CD1c-positive myeloid dendritic cell (primary cell): Measurements from ENCODE around the gene MALT1.

Source experiments
- DNase-seq: peaks from one replicate; pipeline ENCODE4 v3.0.0-alpha.2; 2016; ENCODE audit errors: extremely low spot score

MALT1 gene

DNA sequence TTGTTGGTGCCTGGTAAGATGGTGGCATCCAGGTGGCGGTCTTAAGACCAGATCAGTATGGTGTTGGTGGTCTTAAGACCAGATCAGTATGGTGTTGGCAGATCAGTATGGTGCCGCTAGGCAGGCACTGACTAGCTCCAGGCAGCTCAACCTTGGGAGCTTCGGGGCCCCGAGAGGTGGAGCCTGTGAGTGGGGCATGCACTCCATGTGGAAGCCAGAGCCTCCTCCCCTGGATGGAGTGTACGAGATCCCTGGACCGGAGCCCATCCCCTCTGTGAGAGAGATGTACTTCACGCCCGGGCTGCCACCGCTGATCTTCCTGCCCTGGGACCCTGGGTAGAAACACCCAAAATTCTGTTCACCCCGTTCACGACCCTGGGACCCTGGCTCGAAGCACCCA lies 19.0 kb downstream of the MALT1 start:
- no peak for DNase-seq

DNA sequence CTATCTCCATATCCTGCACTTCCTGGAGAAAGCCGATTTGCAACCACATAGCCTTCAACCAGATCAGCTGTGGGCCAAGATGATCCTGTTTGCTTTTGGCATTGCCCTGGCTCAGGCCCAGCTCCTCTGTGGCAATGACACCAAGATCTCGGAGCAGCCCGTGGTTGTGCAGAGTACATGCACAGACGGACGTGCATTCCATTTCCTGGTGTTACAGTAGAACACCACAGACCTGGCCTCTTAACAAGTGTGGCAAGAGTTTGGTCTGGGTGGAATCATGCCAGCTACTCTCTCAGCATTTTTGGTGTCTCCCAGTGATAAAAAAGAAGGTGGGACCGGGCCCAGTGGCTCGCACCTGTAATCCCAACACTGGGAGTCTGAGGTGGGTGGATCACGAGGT lies 20.0 kb downstream of the MALT1 start:
- no peak for DNase-seq

DNA sequence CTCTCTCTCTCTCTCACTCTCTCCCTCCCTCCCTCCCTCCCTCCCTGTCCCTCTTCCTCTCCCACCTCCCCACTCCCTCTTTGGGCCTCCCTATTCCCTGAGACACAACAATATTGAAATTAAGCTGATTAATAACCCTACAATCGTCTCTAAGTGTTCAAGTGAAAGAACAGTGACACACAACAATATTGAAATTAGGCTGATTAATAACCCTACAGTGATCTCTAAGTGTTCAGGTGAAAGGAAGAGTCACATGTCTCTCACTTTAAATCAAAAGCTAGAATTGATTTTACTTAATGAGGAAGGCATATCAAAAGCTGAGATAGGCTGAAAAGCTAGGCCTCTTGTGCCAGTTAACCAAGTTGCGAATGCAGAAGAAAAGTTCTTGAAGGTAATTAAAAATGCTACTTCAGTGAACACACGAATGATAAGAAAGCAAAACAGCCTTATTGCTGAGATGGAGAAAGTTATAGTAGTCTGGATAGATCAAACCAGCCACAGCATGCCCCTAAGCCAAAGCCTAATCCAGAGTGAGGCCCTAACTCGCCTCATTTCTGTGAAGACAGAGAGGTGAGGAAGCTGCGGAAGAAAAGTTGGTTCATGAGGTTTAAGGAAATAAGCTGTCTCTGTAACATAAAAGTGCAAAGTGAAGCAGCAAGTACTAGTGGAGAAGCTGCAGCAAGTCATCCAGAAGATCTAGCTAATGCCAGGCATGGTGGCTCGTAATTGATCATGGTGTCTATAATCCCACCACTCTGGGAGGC lies 21.3 kb downstream of the MALT1 start:
- no peak for DNase-seq

DNA sequence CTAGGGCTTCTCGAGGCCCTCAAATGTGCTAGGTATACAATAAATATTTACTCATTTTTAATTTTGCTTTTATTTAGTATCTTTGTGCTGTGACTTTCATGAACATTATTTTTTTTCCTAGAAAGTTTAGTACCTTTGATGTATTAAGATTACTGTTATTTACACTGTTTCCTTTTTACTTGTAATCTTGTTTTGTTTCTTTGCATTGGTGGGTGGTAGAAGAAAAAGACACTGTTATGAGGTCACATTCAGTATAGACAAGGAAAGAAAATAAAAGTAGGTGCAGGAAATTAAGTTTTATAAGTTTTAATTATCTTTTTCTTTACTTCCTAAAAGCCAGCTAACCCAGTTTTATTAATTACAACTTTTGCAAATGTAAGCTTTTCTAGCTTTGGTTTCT lies 23.0 kb downstream of the MALT1 start:
- DNase-seq = no peak

DNA sequence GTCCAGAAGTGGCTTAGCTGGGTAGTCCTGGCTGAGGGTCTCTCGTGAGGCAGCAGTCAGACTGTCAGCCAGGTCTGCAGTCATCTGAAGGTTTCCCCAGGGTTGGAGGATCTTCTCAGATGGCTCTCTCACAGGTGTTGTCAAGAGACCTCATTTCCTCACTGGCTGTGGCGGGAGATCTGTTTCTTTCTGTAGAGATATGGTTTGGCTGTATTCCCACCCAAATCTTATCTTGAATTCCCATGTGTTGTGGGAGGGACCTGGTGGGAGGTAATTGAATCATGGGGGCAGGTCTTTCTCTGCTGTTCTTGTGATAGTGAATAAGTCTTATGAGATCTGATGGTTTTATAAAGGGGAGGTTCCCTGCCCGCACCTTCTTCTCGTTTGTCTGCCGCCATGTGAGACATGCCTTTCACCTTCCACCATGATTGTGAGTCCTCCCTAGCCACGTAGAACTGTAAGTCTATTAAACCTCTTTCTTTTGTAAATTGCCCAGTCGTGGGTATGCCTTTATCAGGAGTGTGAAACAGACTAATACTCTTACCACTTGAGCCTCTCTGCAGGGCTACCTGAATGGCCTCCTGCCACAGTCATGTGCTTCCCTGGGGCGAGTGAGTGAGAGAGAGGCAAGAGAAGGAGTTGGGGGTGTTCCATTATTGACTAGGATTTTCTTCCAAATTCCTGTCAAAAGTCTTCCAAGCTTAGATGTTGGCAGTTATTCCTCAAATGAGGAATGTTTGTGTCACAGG lies 23.6 kb downstream of the MALT1 start:
- no peak for DNase-seq

DNA sequence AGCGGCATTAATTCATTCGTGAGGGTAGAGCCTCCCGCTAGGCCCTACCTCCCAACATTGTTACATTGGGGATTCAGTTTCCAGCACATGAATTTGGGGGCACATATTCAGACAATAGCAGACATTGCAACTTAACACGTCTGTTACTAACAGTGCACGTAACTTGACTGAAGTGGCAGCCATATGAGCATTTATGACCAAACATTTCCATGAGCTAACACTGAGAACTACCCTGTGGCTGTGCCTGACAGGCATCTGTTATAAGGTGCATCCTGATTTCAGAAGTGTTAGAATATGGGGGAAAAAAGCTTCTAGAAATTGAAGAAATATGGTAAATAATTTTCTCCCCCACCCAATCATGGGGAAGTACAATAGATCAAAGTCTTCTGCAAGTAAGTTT lies 24.5 kb downstream of the MALT1 start:
- no peak for DNase-seq

DNA sequence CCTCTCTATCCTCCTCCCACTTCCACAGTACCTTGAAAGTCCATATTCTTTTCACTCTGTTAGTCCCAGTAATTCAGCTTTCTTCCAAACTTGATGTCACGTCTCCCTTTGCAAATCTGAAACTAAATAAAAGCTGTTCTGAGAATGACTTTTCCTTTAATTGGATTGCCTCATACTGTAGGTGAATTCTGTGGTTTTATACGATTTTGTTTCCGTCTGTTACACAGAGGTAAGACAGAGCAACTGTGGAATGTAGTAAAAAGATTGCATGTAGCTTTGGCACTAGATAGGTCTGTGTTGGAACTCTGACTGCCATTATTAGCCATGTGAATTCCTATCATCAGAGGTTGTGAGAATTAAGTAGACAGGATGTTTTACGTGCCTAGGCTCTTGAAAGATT lies 25.9 kb downstream of the MALT1 start:
- no peak for DNase-seq

DNA sequence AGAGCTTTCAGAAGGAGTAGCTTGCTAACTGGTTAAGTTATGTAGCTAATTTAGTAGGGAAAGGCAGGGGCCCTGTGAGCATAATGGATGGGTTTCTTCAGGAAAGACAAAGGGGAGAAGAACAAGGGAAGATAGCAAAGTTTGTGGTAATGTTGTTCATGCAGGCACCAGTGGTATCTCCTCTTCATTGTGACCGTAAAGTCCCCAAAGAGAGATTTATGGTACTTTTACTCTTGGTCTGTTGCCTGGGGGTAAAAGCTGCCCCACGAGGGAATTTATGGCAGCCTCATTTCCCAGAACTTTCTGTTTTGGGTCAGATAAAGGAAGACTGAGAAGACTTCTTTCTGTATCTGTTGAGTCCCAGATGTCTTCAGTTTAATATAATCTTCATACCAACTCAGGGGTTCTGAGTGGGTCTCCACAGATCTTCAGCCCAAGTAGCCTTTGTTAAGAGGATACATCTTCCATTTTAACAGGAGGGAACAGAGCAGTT lies 27.5 kb downstream of the MALT1 start:
- no peak for DNase-seq

DNA sequence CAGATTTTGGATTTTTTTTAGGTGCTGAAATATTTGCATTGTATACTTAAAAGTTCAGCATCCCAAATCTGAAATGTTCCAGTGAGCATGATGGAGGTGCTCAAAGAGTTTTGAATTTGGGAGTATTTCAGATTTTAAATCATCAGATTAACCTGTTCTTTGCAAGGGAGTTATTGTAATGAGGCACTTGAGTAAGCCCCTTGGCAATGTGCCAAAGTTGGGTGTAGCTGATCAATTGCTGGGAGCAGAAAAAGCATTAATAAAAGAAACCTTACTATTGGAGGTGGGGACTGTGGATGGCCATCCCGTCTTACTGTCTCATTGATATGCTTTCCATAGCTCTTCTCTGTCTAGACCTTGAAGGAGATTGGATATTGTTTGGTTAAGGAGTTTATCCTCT lies 28.3 kb downstream of the MALT1 start:
- DNase-seq = no peak

DNA sequence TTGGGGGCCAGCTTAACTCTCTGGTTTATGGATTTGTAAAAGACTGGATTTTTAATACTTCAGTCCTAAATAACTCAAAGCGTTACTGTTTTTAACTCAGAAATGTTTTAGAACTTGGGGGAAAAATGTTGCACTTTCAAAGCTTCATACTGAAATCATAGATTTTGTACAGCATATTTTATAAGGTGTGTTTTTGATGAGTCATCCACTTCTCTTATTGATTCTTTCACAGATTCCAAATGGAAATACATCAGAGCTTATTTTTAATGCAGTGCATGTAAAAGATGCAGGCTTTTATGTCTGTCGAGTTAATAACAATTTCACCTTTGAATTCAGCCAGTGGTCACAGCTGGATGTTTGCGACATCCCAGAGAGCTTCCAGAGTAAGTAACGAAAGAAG lies 28.9 kb downstream of the MALT1 start:
- DNase-seq = no peak

DNA sequence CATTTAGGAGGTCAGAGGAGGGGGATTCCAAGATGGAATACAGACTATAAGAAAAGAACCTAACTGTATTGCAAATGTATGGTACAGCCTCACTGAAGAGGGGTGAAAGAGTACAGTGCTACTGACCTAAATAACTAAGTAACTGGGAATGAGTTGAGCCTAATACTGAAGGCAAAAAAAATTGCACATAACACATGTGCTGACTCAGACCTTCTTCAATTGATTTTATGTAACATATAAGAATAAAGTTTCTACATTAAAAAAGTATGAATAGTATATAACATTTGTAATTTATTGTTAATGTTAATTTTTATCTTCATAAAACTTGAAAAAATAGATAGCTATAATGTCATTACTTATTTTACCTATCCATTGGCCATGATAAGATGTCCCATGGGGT lies 41.7 kb downstream of the MALT1 start:
- no peak for DNase-seq

DNA sequence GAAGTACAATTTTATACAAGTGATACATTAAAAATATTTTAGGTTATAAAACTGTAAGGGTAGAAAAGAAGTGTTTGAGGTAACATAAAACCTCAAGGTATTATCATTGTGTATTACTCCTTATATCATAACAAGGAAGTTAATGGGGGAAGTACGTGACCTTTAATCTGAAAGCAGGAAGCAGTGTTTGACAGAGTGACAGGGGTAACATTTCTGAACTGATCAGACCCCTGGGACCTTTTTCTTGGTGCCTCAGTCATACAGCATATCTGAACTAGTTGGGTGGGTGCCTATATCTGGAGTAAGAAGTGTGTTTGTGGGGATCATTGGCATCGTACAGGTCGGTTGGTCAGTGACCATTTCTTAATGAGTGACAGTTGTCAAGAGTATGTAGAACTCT lies 43.0 kb downstream of the MALT1 start:
- peak; percentile 35 for DNase-seq

DNA sequence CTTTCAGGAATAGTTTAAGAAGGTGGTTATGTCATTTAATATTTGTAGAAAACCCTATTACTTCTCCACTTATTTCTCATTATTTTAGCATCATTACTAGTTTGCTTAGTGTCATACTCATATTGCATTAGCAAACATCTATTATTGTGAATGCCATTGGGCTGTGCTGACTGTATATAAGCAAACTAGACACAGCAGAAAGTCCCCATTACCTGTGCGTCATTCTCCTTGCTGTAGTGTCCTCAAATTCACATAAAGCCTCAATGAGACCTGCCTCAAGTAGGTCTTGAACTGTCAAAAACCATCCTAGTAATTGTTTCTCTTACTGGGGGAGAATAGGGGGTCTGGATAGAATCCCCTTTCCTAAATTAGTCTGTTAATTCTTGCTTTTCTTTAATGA lies 43.6 kb downstream of the MALT1 start:
- DNase-seq = no peak

DNA sequence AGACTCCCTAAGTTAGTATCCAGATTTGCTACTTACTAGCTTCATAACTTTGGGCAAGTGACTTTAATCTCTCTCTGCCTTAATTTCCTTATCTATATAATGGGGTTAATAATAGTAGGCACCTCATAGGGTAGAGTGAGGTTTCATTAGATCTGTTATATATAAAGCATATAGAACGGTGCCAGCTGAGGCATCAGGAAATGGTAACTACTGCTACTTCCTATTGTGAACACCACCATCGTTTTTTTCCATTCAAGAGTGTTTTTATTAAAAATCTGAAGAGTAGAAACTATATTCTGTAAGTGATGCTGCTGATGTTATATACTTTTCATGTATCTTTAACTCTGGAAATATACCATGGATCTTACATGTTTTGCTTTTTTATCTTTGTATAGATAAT lies 44.3 kb downstream of the MALT1 start:
- no peak for DNase-seq

DNA sequence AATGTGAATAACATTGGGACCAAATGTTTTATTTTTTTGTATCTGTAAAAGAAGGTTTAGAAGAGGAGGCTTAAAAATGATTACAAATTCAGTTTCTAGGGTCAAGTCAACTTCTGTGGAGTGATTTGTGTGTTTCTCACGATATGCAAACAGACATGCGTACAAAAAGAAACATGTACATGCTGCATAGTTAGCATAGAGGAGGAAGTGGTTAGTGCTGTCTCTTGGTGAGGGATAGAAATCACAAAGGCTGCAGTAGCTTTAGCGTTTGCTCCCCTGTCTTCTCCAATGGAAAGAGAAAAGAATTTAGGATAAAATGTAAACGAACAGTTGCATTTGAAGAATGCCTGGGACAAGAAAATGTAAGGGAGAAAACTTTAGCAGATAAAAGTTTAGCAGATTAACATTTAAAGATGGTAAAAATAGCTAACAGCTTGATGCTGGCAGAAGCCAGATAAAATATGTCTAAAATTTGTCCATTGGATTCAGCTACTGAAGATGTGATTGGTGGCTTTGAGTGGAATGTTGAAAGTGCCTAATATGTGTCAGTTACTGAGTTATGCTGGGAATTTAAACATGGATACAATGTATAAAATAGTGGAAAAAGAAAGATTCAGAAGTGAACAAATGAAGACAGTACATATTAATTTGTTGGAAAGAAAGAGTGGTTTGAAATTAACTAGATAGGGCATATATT lies 44.9 kb downstream of the MALT1 start:
- DNase-seq = peak; percentile 12

DNA sequence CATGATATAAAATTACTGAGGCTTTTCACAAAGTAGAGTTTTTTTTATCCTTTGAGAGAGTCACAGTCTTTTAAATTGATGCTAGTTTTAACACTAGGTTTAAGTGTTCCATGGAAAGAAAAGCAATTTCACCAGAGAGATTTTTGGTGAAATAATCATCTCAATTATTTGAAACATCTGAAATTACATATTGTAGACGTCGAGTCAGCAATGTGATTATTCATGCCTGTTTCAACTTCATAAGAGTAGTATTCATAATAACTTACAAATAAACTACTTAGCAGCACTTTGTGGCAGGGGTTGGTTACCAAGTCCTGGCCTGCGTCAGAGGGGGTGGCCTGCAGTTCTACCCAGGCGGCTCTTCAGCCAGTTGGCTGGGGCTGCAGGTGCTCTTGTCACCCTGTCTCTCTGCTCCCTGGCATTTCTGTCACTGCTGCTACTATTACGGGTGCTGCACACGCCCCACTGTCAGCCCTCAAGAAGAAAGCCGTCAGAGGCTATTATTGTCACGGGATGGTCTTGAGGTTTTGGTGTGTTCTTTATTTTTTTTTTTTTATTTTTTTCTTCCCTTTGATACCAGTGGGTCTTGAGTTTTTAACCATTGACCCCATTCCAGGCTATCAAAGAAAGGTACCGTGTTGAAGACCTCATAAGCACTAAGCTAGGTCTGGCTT lies 50.4 kb downstream of the MALT1 start:
- no peak for DNase-seq

DNA sequence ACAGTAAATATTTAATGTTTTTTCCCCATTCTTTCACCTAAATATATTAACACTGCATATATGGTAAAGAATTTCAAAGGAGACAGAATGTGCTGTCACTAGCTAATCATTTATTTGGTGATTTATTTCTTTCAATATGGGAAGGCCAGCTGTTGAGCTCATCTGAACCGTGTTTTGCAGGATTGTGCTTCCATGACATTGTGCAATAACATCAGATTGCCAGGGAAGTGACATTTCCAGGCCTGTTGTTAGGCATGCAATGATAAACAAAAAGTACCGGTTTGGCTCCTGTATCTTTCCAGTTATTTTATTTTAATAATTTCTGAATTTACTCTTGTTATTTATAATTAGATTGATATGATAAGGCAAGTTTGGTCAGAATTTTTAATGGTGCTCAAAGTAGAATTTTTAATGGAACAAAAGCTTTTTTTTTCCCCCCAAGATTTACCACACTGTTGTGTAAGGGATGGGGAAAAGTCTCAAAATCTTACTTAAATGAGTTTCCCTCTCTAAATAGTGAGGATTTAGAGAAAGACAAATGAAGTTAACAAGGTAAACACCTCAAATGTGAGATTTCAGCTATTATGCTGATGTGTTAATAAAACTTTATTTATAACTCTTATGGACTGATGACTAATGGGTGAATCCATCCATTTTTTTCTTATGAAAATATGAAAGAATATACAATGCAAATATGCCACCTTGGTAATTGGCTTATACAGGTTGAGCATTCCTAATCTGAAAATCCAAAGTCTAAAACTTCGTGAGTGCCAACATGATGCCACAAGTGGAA lies 52.7 kb downstream of the MALT1 start:
- DNase-seq = no peak

DNA sequence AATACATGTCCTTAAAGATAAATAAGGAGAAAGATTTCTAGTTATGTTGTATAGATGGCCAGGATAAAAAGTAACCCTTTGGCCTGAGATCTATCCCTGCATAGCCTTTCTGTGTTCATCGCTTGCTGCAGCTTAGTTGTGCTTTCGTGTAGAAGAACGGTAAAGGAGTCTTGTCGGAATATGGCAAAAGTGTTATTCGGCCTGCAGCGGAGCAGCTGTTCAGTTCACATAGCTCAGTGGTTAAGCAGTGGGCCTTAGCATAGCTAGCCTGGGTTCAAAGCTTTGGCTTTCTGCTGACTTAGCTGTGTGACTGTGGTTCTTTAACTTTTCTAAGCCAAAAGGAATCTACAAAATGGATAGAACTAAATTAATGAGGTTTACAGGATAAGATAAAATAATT lies 55.4 kb downstream of the MALT1 start:
- DNase-seq = no peak

DNA sequence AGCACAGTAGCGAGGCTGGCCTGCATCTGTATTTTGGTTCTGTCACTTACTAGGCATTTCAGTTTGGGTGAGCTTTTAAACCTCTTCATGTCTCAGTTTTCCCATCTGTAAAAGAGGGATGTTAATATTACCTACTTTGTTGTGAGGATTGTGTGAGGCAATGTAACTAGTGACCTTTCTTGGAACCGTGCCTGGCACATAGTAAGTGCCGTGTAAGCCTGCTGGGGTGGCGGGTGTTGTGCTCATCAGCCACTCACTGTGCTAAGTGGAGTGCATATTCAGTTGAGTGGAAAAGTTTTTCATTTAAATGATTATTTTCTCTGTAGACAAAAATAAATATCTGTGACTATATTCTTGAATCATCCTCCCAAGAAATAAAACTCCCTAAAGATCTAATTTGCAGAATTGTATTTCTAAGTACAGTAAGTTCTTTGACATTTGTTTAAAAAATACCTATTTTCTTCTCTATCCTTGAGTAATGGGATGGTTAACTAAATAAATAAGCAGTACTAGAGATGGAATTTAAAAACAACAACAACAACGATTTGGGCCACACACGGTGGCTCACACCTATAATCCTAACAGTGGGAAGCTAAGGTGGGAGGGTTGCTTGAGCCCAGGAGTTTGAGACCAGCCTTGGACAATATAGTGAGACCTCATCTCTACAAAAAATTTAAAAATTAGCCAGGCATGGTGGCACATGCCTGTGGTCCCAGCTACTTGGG lies 56.7 kb downstream of the MALT1 start:
- DNase-seq = no peak

DNA sequence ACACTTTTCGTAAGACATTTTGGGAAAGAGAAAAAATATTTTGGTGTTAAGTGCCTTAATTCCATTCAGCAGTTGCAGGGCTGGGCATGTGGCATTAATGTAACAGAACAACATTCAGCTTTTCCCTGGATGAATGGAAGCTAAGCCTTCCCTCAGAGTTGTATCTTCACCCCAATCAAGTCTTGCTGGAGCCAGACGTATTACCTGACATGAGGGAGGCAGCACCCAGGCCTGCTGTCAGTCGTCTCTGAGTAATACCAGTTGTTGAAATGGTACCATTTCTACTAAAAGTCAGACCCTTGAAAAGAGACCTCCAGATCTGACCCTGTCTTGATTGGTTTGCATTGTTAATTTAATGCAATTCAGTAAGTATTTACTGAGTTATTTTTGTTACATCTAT lies 57.5 kb downstream of the MALT1 start:
- no peak for DNase-seq

DNA sequence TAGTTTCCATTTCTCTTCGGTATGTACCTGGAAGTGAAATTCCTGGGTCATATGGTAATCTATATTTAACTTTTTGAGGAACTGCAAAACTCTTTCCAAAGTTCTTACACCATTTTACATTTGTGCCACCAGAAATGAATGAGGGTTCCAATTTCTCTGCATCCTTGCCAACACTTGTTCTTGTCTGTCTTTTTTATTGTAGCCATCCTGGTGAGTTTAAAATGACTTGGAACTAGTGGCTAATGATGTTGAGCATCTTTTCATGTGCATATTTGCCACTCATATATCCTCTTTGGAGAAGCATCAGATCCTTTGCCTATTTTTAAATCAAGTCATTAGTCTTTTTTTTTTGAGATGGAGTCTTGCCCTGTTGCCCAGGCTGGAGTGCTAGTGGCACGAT lies 59.4 kb downstream of the MALT1 start:
- peak; percentile 16 for DNase-seq
